H9 (cell line): ENCODE data around the gene KLRC3. TPM values are rescaled to one million over a fixed set of nuclear protein-coding genes. Genes with fewer than 3 reads are reported as not detected.

Experiments
- DNase-seq: peaks from one replicate; pipeline ENCODE4 v3.0.0-alpha.2; 2017
- H2AFZ ChIP-seq: one replicate; pipeline ENCODE4 v1.6.1; 2013; ENCODE audit warnings: mild to moderate bottlenecking, low read length, control low read depth, moderate library complexity
- H2AK5ac ChIP-seq: 2 replicates; pipeline ENCODE4 v1.6.1; 2013; ENCODE audit warnings: low read length, control low read depth, mixed read lengths; ENCODE audit not compliant: insufficient read length
- H2BK120ac ChIP-seq: one replicate; pipeline ENCODE4 v1.6.1; 2013; ENCODE audit warnings: low read depth, mild to moderate bottlenecking, low read length, control low read depth, inconsistent platforms; ENCODE audit not compliant: poor library complexity, severe bottlenecking
- H2BK12ac ChIP-seq: 2 replicates; pipeline ENCODE4 v1.6.1; 2013; ENCODE audit warnings: low read length, control low read depth, mixed read lengths, low read depth; ENCODE audit not compliant: insufficient read length
- H2BK15ac ChIP-seq: 2 replicates; pipeline ENCODE4 v1.6.1; 2013; ENCODE audit warnings: low read depth, low read length, control low read depth
- H2BK20ac ChIP-seq: one replicate; pipeline ENCODE4 v1.6.1; 2013; ENCODE audit warnings: low read depth, mild to moderate bottlenecking, low read length, control low read depth, inconsistent platforms; ENCODE audit not compliant: poor library complexity, severe bottlenecking
- H2BK5ac ChIP-seq: 2 replicates; pipeline ENCODE4 v1.6.1; 2013; ENCODE audit warnings: low read length, control low read depth, mixed read lengths; ENCODE audit not compliant: insufficient read length
- H3K14ac ChIP-seq: 2 replicates; pipeline ENCODE4 v1.6.1; 2013; ENCODE audit warnings: low read length, control low read depth; ENCODE audit not compliant: insufficient read depth
- H3K18ac ChIP-seq: 2 replicates; pipeline ENCODE4 v1.6.1; 2013; ENCODE audit warnings: low read depth, mild to moderate bottlenecking, mixed read lengths, low read length, control low read depth; ENCODE audit not compliant: insufficient read length
- H3K23ac ChIP-seq: 2 replicates; pipeline ENCODE4 v1.6.1; 2013; ENCODE audit warnings: low read length, control low read depth, mixed read lengths, low read depth; ENCODE audit not compliant: insufficient read length
- H3K23me2 ChIP-seq: 2 replicates; pipeline ENCODE4 v1.6.1; 2013; ENCODE audit warnings: low read depth, mild to moderate bottlenecking, mixed read lengths, low read length, control low read depth; ENCODE audit not compliant: insufficient read length, poor library complexity, severe bottlenecking
- H3K27ac ChIP-seq: 2 replicates; pipeline ENCODE4 v1.5.1; 2013; ENCODE audit warnings: low read length, control low read depth, mixed read lengths, low read depth; ENCODE audit not compliant: insufficient read length
- H3K27me3 ChIP-seq: 2 replicates; pipeline ENCODE4 v1.6.1; 2013; ENCODE audit warnings: low read length, control low read depth, inconsistent platforms; ENCODE audit not compliant: insufficient read depth
- H3K4ac ChIP-seq: 2 replicates; pipeline ENCODE4 v1.6.1; 2013; ENCODE audit warnings: low read depth, mild to moderate bottlenecking, control low read depth, inconsistent platforms, low read length, moderate library complexity
- H3K4me1 ChIP-seq: 2 replicates; pipeline ENCODE4 v1.6.1; 2013; ENCODE audit warnings: low read length, control low read depth, inconsistent platforms; ENCODE audit not compliant: insufficient read depth
- H3K4me2 ChIP-seq: 2 replicates; pipeline ENCODE4 v1.6.1; 2013; ENCODE audit warnings: low read length, control low read depth, mixed read lengths; ENCODE audit not compliant: insufficient read length, insufficient read depth
- H3K56ac ChIP-seq: 2 replicates; pipeline ENCODE4 v1.6.1; 2013; ENCODE audit warnings: low read depth, mild to moderate bottlenecking, mixed read lengths, low read length, control low read depth; ENCODE audit not compliant: insufficient read length
- H3K79me1 ChIP-seq: 2 replicates; pipeline ENCODE4 v1.6.1; 2013; ENCODE audit warnings: low read depth, mild to moderate bottlenecking, moderate library complexity, low read length, control low read depth, inconsistent platforms; ENCODE audit not compliant: insufficient read depth, poor library complexity, severe bottlenecking
- H3K79me2 ChIP-seq: 2 replicates; pipeline ENCODE4 v1.6.1; 2013; ENCODE audit warnings: low read length, control low read depth, inconsistent platforms; ENCODE audit not compliant: insufficient read depth
- H3K9ac ChIP-seq: 2 replicates; pipeline ENCODE4 v1.6.1; 2013; ENCODE audit warnings: low read length, control low read depth, mixed read lengths; ENCODE audit not compliant: insufficient read length; ENCODE audit errors: extremely low read depth
- H3K9me3 ChIP-seq: one replicate; pipeline ENCODE4 v1.6.1; 2013; ENCODE audit warnings: low read depth, low read length, inconsistent platforms; ENCODE audit not compliant: control insufficient read depth
- H3T11ph ChIP-seq: one replicate; pipeline ENCODE4 v1.6.1; 2013; ENCODE audit warnings: mild to moderate bottlenecking, low read length, control low read depth, inconsistent platforms
- H4K20me1 ChIP-seq: one replicate; pipeline ENCODE4 v1.6.1; 2013; ENCODE audit not compliant: control insufficient read depth, insufficient read length, insufficient read depth
- H4K5ac ChIP-seq: 2 replicates; pipeline ENCODE4 v1.6.1; 2013; ENCODE audit warnings: low read depth, mild to moderate bottlenecking, mixed read lengths, low read length, control low read depth; ENCODE audit not compliant: insufficient read length
- H4K8ac ChIP-seq: replicated peaks from 2 replicates; pipeline ENCODE4 v1.6.1; 2013; ENCODE audit warnings: low read length, control low read depth, mixed read lengths, low read depth; ENCODE audit not compliant: insufficient read length
- H4K91ac ChIP-seq: 2 replicates; pipeline ENCODE4 v1.6.1; 2013; ENCODE audit warnings: low read depth, mild to moderate bottlenecking, moderate library complexity, mixed read lengths, low read length, control low read depth; ENCODE audit not compliant: insufficient read length
- H3K27ac Mint-ChIP-seq, 3 experiments: 2 replicates in 2 of 3; 3 replicates in 1 of 3; pipeline ENCODE4 v1.8.0; 2020 to 2021; ENCODE audit warnings: mixed read lengths in 3 of 3, mild to moderate bottlenecking in 1 of 3, moderate library complexity in 1 of 3
- H3K27me3 Mint-ChIP-seq: 2 replicates; pipeline ENCODE4 v1.8.0; 2021; ENCODE audit warnings: low read depth, mild to moderate bottlenecking, moderate library complexity, mixed read lengths
- H3K36me3 Mint-ChIP-seq, 3 experiments: 2 replicates in 2 of 3; 3 replicates in 1 of 3; pipeline ENCODE4 v1.8.0; 2020 to 2021; ENCODE audit warnings: low read depth in 3 of 3, mixed read lengths in 3 of 3; ENCODE audit not compliant: insufficient read depth in 1 of 3
- H3K4me1 Mint-ChIP-seq, 2 experiments: 2 replicates each; pipeline ENCODE4 v1.8.0; 2020; ENCODE audit warnings: mixed read lengths in 2 of 2
- H3K4me3 Mint-ChIP-seq, 2 experiments: 2 replicates in 1 of 2; 3 replicates in 1 of 2; pipeline ENCODE4 v1.8.0; 2020 to 2021; ENCODE audit warnings: mild to moderate bottlenecking in 2 of 2, mixed read lengths in 2 of 2, moderate library complexity in 1 of 2
- H3K9me3 Mint-ChIP-seq, 2 experiments: 2 replicates in 1 of 2; 3 replicates in 1 of 2; pipeline ENCODE4 v1.8.0; 2020; ENCODE audit warnings: mild to moderate bottlenecking in 2 of 2, mixed read lengths in 2 of 2, moderate library complexity in 1 of 2
- CTCF ChIP-seq: fragments of 200-600 bp; sonication (generic); conservative IDR thresholded peaks from 3 replicates; pipeline ENCODE4 v1.8.0; 2021; ENCODE audit warnings: antibody characterized with exemption, mild to moderate bottlenecking
- WGBS: extraction: QIAGEN DNeasy Blood & Tissue Kit; methylation state at CpG from one replicate; pipeline ENCODE4 v1.1.7; 2013; ENCODE audit warnings: missing lambda C conversion rate, low lambda C conversion rate, mixed read lengths; ENCODE audit not compliant: insufficient read length; ENCODE audit errors: extremely low coverage; 5-methylcytosine and 5-hydroxymethylcytosine counted together
- total RNA-seq: library from RNA; stranded (reverse); gene quantifications from 2 replicates; pipeline ENCODE4 v1.2.1, GENCODE V29; 2021

KLRC3 gene
- total RNA-seq, 1 experiment from 2014 or later: not detected

DNA sequence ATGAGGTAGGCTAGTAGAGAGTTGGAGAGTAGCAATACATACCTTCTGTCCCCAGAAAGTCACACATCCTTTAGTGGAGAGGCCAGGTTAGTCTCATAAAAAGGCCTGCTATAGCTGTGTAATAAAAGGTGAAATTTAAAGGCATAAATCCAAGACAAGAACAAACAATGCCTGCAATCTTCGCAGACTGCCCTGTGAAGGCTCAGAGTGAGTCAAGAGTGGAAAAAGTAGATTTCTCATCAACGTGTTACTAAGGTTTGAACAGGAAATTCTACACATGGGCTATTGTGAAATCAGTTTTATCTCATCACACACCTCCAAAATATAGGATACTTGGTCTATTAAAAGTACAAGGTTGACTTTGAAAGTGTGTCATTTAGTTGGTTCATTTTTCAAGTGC is 32.8 kb upstream of the KLRC3 start, which contains the start of gene KLRC1:
TSS of gene KLRC1 (minus strand) at position 222 of the 400 bp plus-strand sequence. CDS start 2,221 bp downstream, outside the sequence.
- no peak for TF ChIP-seq CTCF
- Histone ChIP-seq H3K27me3 (no peaks in the 10 kb centered on the region), H4K8ac (no peak within 1 kb of the TSS), H3K18ac (no peak within 1 kb of the TSS), H2BK12ac (no peak within 1 kb of the TSS), H2BK120ac (no peak within 1 kb of the TSS), H3K79me2 (no peaks in the 10 kb centered on the region), H3K56ac (no peak within 1 kb of the TSS), H2AFZ (no peak within 1 kb of the TSS), H2AK5ac (no peak within 1 kb of the TSS), H3K4me1 (peaks cover 2% of the 10 kb centered on the region; the same call in 1 of the 2 replicates), H3K27ac (no peak within 1 kb of the TSS), H4K20me1 (no peaks in the 10 kb centered on the region), H3K14ac (no peak within 1 kb of the TSS), H2BK5ac (no peak within 1 kb of the TSS), H3K9ac (no peak within 1 kb of the TSS), H3K9me3 (no peaks in the 10 kb centered on the region), H4K5ac (no peak within 1 kb of the TSS), H3K23me2 (no peaks in the 10 kb centered on the region), H3T11ph (no peak within 1 kb of the TSS), H2BK20ac (no peak within 1 kb of the TSS), H2BK15ac (no peak within 1 kb of the TSS), H3K4ac (no peak within 1 kb of the TSS), H3K79me1 (no peaks in the 10 kb centered on the region), H3K4me2 (no peak within 1 kb of the TSS), H4K91ac (no peak within 1 kb of the TSS), H3K23ac (no peak within 1 kb of the TSS)
- Mint-ChIP-seq H3K27me3 (no peaks in the 10 kb centered on the region), H3K9me3 (peaks cover 19 to 21% of the 10 kb centered on the region in 2 experiments), H3K36me3 (peaks cover 4 to 25% (median 10%) of the 10 kb centered on the region in 3 experiments; a peak in 6 of 7 replicates), H3K27ac (no peak within 1 kb of the TSS), H3K4me3 (no peak within 1 kb of the TSS), H3K4me1 (peaks cover 13 to 16% of the 10 kb centered on the region in 2 experiments)
- no peak for DNase-seq
- no CpG with 5 or more reads among the region's 2 CpGs for WGBS
